Gastroesophageal sphincter (tissue), 4 donors: ENCODE measurements around the gene GRID1. TPM values are rescaled to one million over a fixed set of nuclear protein-coding genes. Genes with fewer than 3 reads are reported as not detected.

Experiments used
- ATAC-seq: fragments of 150-250 bp; one replicate; pipeline ENCODE4 v1.9.1; 2016; ENCODE audit warnings: mild to moderate bottlenecking, moderate library complexity
- H3K27ac ChIP-seq, 4 donors: fragments of 200-600 bp; sonication (generic) in 3 of 4; 1 replicate in 3 of 4; 2 replicates in 1 of 4; pipeline ENCODE4 v1.5.1; 2016 to 2019
- H3K27me3 ChIP-seq: fragments of 200-600 bp; sonication (generic); one replicate; pipeline ENCODE4 v1.5.1; 2019
- H3K36me3 ChIP-seq, 2 donors: fragments of 200-600 bp; sonication (generic); one replicate each; pipeline ENCODE4 v1.5.1; 2019; ENCODE audit warnings: control low read depth in 1 of 2
- H3K4me1 ChIP-seq, 3 donors: fragments of 200-600 bp; sonication (generic); 1 replicate in 2 of 3; 2 replicates in 1 of 3; pipeline ENCODE4 v1.5.1; 2016 to 2019; ENCODE audit warnings: control low read depth in 2 of 3
- H3K4me3 ChIP-seq, 2 donors: fragments of 200-600 bp; sonication (generic); one replicate each; pipeline ENCODE4 v1.5.1; 2019; ENCODE audit warnings: mild to moderate bottlenecking in 1 of 2, moderate library complexity in 1 of 2
- H3K9me3 ChIP-seq, 3 donors: fragments of 200-600 bp; sonication (generic); one replicate each; pipeline ENCODE4 v1.5.1; 2017 to 2019; ENCODE audit warnings: control low read depth in 2 of 3
- CTCF ChIP-seq, 4 experiments: fragments of 200-600 bp in 2 of 4; fragments of 450-650 bp in 2 of 4; sonication (generic) in 1 of 4; IDR thresholded peaks; one replicate each; pipeline ENCODE4 v1.5.1; 2017 to 2019; ENCODE audit warnings: antibody characterized with exemption in 4 of 4, mild to moderate bottlenecking in 2 of 4, moderate library complexity in 2 of 4
- EP300 ChIP-seq: sonication (generic); formaldehyde crosslinking; IDR thresholded peaks from one replicate; pipeline ENCODE4 v1.6.1; 2017; ENCODE audit warnings: antibody characterized with exemption, mild to moderate bottlenecking
- POLR2A ChIP-seq, 2 donors: fragments of 450-650 bp; IDR thresholded peaks; one replicate each; pipeline ENCODE4 v1.6.1; 2017; ENCODE audit warnings: antibody characterized with exemption in 2 of 2, mild to moderate bottlenecking in 2 of 2, moderate library complexity in 1 of 2
- POLR2AphosphoS5 ChIP-seq: sonication (generic); formaldehyde crosslinking; IDR thresholded peaks from one replicate; pipeline ENCODE4 v1.6.1; 2017; ENCODE audit warnings: antibody characterized with exemption
- WGBS, 2 donors: methylation state at CpG; one replicate each; pipeline ENCODE4 v1.1.5; 2018; ENCODE audit warnings: low coverage in 1 of 2; 5-methylcytosine and 5-hydroxymethylcytosine counted together
- total RNA-seq, 4 donors: library from RNA; depleted of rRNA; stranded (reverse); fragments of >200 nt; gene quantifications; one replicate each; pipeline ENCODE4 v1.1.0, GENCODE V29; 2016

The GRID1 gene
- total RNA-seq, 4 donors from 2014 or later: 1.2 to 2.7 (median 1.7) TPM

- 78 to 88% methylated on average over 3 to 6 of the region's 10 CpGs for WGBS, 2 donors
- Histone ChIP-seq H3K4me3 (no peak overlapping the region), H3K36me3 (no peaks in the 10 kb centered on the region), H3K4me1 (no peaks in the 10 kb centered on the region), H3K27me3 (no peaks in the 10 kb centered on the region), H3K9me3 (no peaks in the 10 kb centered on the region), H3K27ac (no peak overlapping the region)
- ATAC-seq: no peak
- TF ChIP-seq POLR2A (IDR thresholded peaks at IDR 0.05) (no peak), EP300 (no peak), CTCF (IDR thresholded peaks at IDR 0.05) (no peak), POLR2AphosphoS5 (no peak)
Observed at GRCh38 chr10:85786401-85786899, 580.1 kb downstream of the GRID1 start.

GRCh38 chr10:85784792-85785191, 581.8 kb downstream of the GRID1 start:
- ATAC-seq: no peak
- H3K4me1 ChIP-seq: no peaks in the 10 kb centered on the region
- WGBS, 2 donors: 82 to 89% methylated on average over 4 to 5 of the region's 5 CpGs
- H3K36me3 ChIP-seq: no peaks in the 10 kb centered on the region
- no peaks in the 10 kb centered on the region for H3K27me3 ChIP-seq
- no peaks in the 10 kb centered on the region for H3K9me3 ChIP-seq
- TF ChIP-seq EP300 (no peak), POLR2AphosphoS5 (no peak), POLR2A (IDR thresholded peaks at IDR 0.05) (no peak), CTCF (IDR thresholded peaks at IDR 0.05) (no peak)
- H3K27ac ChIP-seq: no peak overlapping the region
- no peak overlapping the region for H3K4me3 ChIP-seq

GRCh38 chr10:85781404-85781803, 585.2 kb downstream of the GRID1 start:
- WGBS, 2 donors: 86 to 88% methylated on average over 2 of the region's 2 CpGs
- TF ChIP-seq POLR2AphosphoS5: no peak
- TF ChIP-seq EP300: no peak
- no peak for TF ChIP-seq CTCF (IDR thresholded peaks at IDR 0.05)
- TF ChIP-seq POLR2A (IDR thresholded peaks at IDR 0.05): no peak
- Histone ChIP-seq H3K27ac (no peak overlapping the region), H3K27me3 (no peaks in the 10 kb centered on the region), H3K9me3 (no peaks in the 10 kb centered on the region), H3K4me1 (no peaks in the 10 kb centered on the region), H3K4me3 (no peak overlapping the region), H3K36me3 (no peaks in the 10 kb centered on the region)
- ATAC-seq: no peak

GRCh38 chr10:85778074-85778473, 588.5 kb downstream of the GRID1 start:
- H3K27ac ChIP-seq: no peak overlapping the region
- no peak overlapping the region for H3K4me3 ChIP-seq
- H3K4me1 ChIP-seq: no peaks in the 10 kb centered on the region
- no peak for ATAC-seq
- no peaks in the 10 kb centered on the region for H3K9me3 ChIP-seq
- 74 to 75% methylated on average over 1 to 2 of the region's 2 CpGs for WGBS, 2 donors
- H3K27me3 ChIP-seq: no peaks in the 10 kb centered on the region
- TF ChIP-seq POLR2A (IDR thresholded peaks at IDR 0.05): no peak
- H3K36me3 ChIP-seq: no peaks in the 10 kb centered on the region

GRCh38 chr10:85767891-85768290, 598.7 kb downstream of the GRID1 start:
- Histone ChIP-seq H3K27me3 (no peaks in the 10 kb centered on the region), H3K4me3 (no peak overlapping the region), H3K4me1 (no peaks in the 10 kb centered on the region), H3K9me3 (peaks cover 0 to 15% (median 0%) of the 10 kb centered on the region in 3 donors), H3K36me3 (no peaks in the 10 kb centered on the region), H3K27ac (no peak overlapping the region)
- WGBS, 2 donors: 61 to 65% methylated on average over 2 of the region's 2 CpGs
- no peak for TF ChIP-seq CTCF (IDR thresholded peaks at IDR 0.05)
- no peak for TF ChIP-seq POLR2AphosphoS5
- no peak for TF ChIP-seq EP300
- no peak for TF ChIP-seq POLR2A (IDR thresholded peaks at IDR 0.05)
- ATAC-seq: no peak
